Activated naive CD4-positive, alpha-beta T cell treated with anti-CD3 and anti-CD28 coated beads, Interleukin-2, amount 10 ng/mL, durations not matched to agents 7 days and 5 days (primary cell): ENCODE data around the gene ZDHHC7.
"Not testable (repeated sequence)": the region's sequence is repeated elsewhere in the genome, so short reads cannot be mapped to it uniquely, and the experiment has no call there.

Experiments used
- CTCF ChIA-PET: fragments of 350-600 bp; sonication (Branson Sonifier 250); formaldehyde crosslinking; loops from one replicate; lab custom pipeline; 2021; ENCODE audit warnings: antibody characterized with exemption; lab: Charles Lee
- DNase-seq: peaks from one replicate; pipeline ENCODE4 v3.0.0-alpha.2; 2020
- H3K27ac Mint-ChIP-seq: one replicate; pipeline ENCODE4 v1.8.0; 2021; ENCODE audit warnings: mild to moderate bottlenecking, moderate library complexity, mixed read lengths
- H3K27me3 Mint-ChIP-seq: one replicate; pipeline ENCODE4 v1.8.0; 2021; ENCODE audit warnings: mild to moderate bottlenecking, mixed read lengths
- H3K36me3 Mint-ChIP-seq: one replicate; pipeline ENCODE4 v1.8.0; 2021; ENCODE audit warnings: mixed read lengths
- H3K4me1 Mint-ChIP-seq: one replicate; pipeline ENCODE4 v1.8.0; 2021; ENCODE audit warnings: mixed read lengths
- H3K4me3 Mint-ChIP-seq: one replicate; pipeline ENCODE4 v1.8.0; 2021; ENCODE audit warnings: mild to moderate bottlenecking, moderate library complexity, mixed read lengths
- H3K9me3 Mint-ChIP-seq: one replicate; pipeline ENCODE4 v1.8.0; 2021; ENCODE audit warnings: mixed read lengths

ZDHHC7 gene

GRCh38 chr16:85036236-85037049, 25.1 kb upstream of the ZDHHC7 start:
- Mint-ChIP-seq H3K27ac (no peak overlapping the region), H3K9me3 (no peaks in the 10 kb centered on the region), H3K4me1 (peaks cover 2% of the 10 kb centered on the region), H3K4me3 (no peak overlapping the region), H3K36me3 (no peaks in the 10 kb centered on the region), H3K27me3 (peaks cover 4% of the 10 kb centered on the region)
- no peak for DNase-seq
- CTCF ChIA-PET, result no interaction called here

DNA sequence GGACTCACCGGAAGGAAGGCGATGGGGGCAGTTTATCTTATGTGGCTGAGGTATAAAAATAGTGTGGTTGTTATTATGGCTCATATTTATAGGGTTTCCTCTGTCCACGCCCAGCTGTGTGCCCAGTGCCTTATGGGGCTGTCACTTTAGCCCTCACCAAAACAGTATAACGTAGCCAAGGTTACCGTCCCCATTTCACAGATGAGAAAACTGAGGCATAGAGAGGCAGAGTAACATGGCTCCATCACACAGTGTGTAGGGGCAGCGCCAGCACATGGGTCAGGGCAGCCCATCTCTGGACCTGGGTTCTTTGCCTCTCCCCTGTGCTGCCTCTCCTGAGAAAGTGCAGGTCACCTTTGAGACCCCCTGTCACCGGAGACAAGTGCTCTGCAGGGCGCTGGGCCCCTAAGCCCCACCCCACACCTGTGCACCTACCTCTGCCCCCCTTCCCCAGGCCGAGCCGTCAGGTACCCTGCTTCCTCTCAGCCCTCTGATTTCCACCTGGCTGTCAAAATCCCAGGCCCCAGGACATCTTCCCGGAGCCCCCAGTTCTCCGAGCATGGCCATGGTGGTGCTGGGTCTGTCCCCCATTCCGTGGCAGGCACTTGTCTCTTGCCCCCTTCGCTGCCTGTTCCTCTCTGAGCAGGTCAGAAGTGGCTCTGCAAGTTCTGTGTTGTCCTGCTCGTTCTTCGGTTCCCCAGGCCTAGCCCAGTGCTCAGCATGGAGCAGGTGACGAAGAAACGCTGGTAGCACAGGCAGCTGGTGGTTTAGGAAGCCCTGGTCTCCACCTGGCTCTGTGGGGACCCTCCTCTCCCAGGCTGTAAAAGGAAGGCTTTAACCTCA, 23.5 kb upstream of the ZDHHC7 start:
- Mint-ChIP-seq H3K4me1 (peaks cover 6% of the 10 kb centered on the region), H3K9me3 (no peaks in the 10 kb centered on the region), H3K27ac (peak overlapping the region; percentile 52), H3K4me3 (no peak overlapping the region), H3K27me3 (peaks cover 4% of the 10 kb centered on the region), H3K36me3 (no peaks in the 10 kb centered on the region)
- no peak for DNase-seq
- CTCF ChIA-PET, result interaction anchor here (0.9 kb wide), 1 partner anchor 51 kb away, joined by 3 read pairs; no protein-coding TSS in a partner anchor

- DNase-seq, result no peak
- CTCF ChIA-PET, result no interaction called here
- no peaks in the 10 kb centered on the region for H3K9me3 Mint-ChIP-seq
- H3K4me3 Mint-ChIP-seq, result no peak overlapping the region
- no peaks in the 10 kb centered on the region for H3K36me3 Mint-ChIP-seq
- no peak overlapping the region for H3K27ac Mint-ChIP-seq
- peaks cover 2% of the 10 kb centered on the region for H3K27me3 Mint-ChIP-seq
- peaks cover 22% of the 10 kb centered on the region for H3K4me1 Mint-ChIP-seq
These were observed 21.8 kb upstream of the ZDHHC7 start for GRCh38 chr16:85033171-85033570.

DNA sequence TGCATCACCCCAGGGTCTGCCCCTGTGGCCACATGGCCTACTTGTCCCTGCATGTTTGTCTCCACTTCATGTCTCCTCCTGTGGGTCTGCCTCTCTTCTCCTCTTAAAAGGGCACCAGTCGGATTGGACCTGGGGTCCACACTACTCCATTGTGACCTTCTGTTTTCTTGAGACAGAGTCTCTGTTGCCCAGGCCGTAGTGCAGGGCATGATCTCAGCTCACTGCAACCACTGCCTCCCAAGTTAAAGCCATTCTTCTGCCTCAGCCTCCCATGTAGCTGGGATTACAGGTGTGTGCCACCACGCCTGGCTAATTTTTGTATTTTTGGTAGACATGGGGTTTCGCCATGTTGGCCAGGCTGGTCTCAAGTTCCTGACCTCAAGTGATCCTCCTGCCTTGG, 20.9 kb upstream of the ZDHHC7 start:
- peaks cover 29% of the 10 kb centered on the region for H3K4me1 Mint-ChIP-seq
- H3K4me3 Mint-ChIP-seq, H3K27me3 Mint-ChIP-seq, CTCF ChIA-PET, H3K36me3 Mint-ChIP-seq, DNase-seq, H3K9me3 Mint-ChIP-seq, H3K27ac Mint-ChIP-seq: not testable (repeated sequence)

- Mint-ChIP-seq H3K4me3 (no peak overlapping the region), H3K27ac (no peak overlapping the region)
These were observed 20.1 kb upstream of the ZDHHC7 start for GRCh38 chr16:85031451-85031850.

DNA sequence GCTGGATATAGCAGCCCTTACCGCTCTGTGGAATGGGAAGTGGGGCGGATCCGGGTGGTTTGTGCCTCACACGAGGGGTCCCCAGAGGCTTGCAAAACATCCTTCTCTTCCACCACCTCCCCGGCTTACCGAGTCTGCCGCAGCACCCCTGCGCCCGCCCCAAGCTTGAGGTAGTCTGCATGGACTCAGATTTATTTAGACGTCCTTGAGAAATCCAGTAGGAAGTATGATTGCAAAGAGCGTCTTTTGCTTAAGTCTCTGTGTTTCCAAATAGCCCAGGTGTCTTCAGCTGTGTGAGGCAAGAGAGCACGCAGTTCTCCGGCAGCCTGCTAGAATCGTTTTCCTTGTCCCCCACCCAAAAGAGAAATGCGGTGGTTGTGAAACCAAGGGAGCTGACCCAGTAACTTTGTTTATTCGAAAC, 18.7 kb upstream of the ZDHHC7 start:
- no peak for DNase-seq
- Mint-ChIP-seq H3K4me3 (no peak overlapping the region), H3K9me3 (no peaks in the 10 kb centered on the region), H3K36me3 (no peaks in the 10 kb centered on the region), H3K27ac (no peak overlapping the region), H3K27me3 (no peaks in the 10 kb centered on the region), H3K4me1 (peaks cover 42% of the 10 kb centered on the region)
- CTCF ChIA-PET, result no interaction called here

More at GRCh38 chr16:85031451-85031850, 20.1 kb upstream of the ZDHHC7 start:
- CTCF ChIA-PET, result interaction anchor here (0.9 kb wide), 2 partner anchors 34 to 55 kb away, joined by 3 to 4 read pairs; no protein-coding TSS in a partner anchor
- no peaks in the 10 kb centered on the region for H3K9me3 Mint-ChIP-seq
- no peaks in the 10 kb centered on the region for H3K36me3 Mint-ChIP-seq
- DNase-seq, result no peak
- peaks cover 36% of the 10 kb centered on the region for H3K4me1 Mint-ChIP-seq
- no peaks in the 10 kb centered on the region for H3K27me3 Mint-ChIP-seq

- peak overlapping the region; percentile 94 for H3K27ac Mint-ChIP-seq
- H3K9me3 Mint-ChIP-seq, result no peaks in the 10 kb centered on the region
- CTCF ChIA-PET, result no interaction called here
These were observed 18.1 kb upstream of the ZDHHC7 start for GRCh38 chr16:85029408-85029784.

GRCh38 chr16:85028685-85029407, 17.5 kb upstream of the ZDHHC7 start:
- peak; percentile 80 for DNase-seq
- Mint-ChIP-seq H3K27ac (peak overlapping the region; percentile 94), H3K27me3 (peaks cover 3% of the 10 kb centered on the region), H3K4me1 (peaks cover 42% of the 10 kb centered on the region), H3K9me3 (no peaks in the 10 kb centered on the region), H3K36me3 (no peaks in the 10 kb centered on the region), H3K4me3 (peak overlapping the region; percentile 87)
- CTCF ChIA-PET, result interaction anchor here (0.6 to 2.9 kb wide), 4 partner anchors 18 to 357 kb away, joined by 3 to 23 read pairs (median 4); no protein-coding TSS in a partner anchor

More at GRCh38 chr16:85029408-85029784, 18.1 kb upstream of the ZDHHC7 start:
- H3K4me3 Mint-ChIP-seq, result peak overlapping the region; percentile 87
- peaks cover 3% of the 10 kb centered on the region for H3K27me3 Mint-ChIP-seq
- no peaks in the 10 kb centered on the region for H3K36me3 Mint-ChIP-seq
- DNase-seq, result peak; percentile 61
- peaks cover 42% of the 10 kb centered on the region for H3K4me1 Mint-ChIP-seq

DNA sequence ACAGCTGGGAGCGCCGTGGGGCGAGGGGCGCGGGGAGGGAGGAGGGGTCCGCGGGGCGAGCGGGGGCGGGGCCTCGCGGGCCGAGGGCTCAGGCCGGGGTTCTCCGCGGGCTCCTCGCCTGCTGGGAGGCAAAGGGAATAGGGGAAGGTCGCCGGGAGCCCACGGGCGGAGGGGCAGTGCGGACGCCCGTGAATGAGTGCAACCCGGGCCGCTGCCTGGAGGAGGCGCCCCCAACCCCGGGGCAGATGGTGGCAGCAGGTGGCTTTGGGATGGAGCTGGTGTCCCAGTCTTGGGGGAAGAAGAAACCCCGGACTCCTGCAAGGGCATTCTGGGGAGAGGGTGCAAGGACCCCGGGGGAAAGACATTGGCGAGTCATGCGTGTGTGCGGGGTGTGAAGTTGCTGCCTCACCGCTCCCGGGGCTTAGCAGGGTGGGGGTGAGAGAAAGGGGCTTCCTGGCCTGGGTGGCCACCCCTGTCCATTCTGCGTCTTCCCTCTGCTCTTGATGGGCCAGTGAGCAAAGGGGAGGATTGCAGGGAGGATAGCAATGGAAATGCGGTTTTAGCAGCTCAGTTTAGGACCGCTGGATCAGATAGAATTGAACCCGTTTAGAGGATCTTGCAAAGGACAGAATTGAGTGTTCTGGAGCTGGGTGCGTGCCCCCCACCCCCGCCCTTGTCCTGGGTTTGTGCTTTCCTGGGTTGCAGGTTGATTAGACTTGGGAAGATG, 16.8 kb upstream of the ZDHHC7 start:
- Mint-ChIP-seq H3K9me3 (no peaks in the 10 kb centered on the region), H3K27ac (peak overlapping the region; percentile 94), H3K4me3 (peak overlapping the region; percentile 87), H3K4me1 (peaks cover 42% of the 10 kb centered on the region), H3K36me3 (no peaks in the 10 kb centered on the region), H3K27me3 (peaks cover 3% of the 10 kb centered on the region)
- DNase-seq, result no peak
- CTCF ChIA-PET, result interaction anchor here (0.6 to 2.9 kb wide), 5 partner anchors 12 to 58 kb away, joined by 3 to 23 read pairs (median 4); no protein-coding TSS in a partner anchor

DNA sequence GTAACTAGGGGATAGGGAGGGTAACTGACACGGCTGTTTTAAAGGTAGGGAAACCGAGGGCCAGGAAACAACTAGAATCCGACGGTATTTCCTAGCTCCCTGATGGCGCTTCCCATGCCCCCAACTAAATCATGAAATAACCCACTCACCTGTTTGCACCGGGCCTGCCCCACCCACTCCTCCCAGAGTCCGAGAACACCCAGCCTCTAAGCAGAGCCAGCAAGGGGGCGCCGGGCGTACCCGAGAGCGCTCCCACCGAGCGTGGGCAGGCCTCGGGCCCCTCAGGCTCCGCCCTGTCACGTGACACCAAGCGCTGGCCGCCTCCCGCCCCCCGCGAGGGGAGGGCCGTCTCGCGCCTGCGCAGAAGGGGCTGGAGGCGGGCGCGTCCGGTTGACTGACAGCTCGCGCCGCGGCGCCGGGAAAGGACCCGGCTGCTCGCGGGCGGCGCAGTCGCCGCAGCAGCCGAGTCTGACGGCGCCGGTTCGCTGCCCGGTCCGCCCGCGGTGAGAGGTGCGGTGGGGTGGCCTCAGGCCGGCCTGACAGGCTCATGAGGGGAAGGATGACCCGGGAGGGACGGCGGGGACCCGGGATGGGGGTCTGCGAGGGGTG, 16.1 kb upstream of the ZDHHC7 start, which contains the start of gene KIAA0513:
Gene KIAA0513 (plus strand): TSS at position 447 of the 609 bp plus-strand sequence. CDS start 39,277 bp downstream, outside the sequence.
- CTCF ChIA-PET, result interaction anchor here (0.6 to 2.9 kb wide), 5 partner anchors 12 to 59 kb away, joined by 3 to 23 read pairs (median 4); no protein-coding TSS in a partner anchor
- peak within 1 kb of the TSS; percentile 94 for H3K27ac Mint-ChIP-seq
- H3K4me1 Mint-ChIP-seq, result peaks cover 42% of the 10 kb centered on the region
- H3K4me3 Mint-ChIP-seq, result peak within 1 kb of the TSS; percentile 87
- no peaks in the 10 kb centered on the region for H3K9me3 Mint-ChIP-seq
- no peaks in the 10 kb centered on the region for H3K36me3 Mint-ChIP-seq
- peak; percentile 96 for DNase-seq
- H3K27me3 Mint-ChIP-seq, result peaks cover 3% of the 10 kb centered on the region

- DNase-seq, result no peak
- H3K36me3 Mint-ChIP-seq, result no peaks in the 10 kb centered on the region
- peaks cover 42% of the 10 kb centered on the region for H3K4me1 Mint-ChIP-seq
- CTCF ChIA-PET, result interaction anchor here (0.7 to 2.9 kb wide), 4 partner anchors 29 to 72 kb away, joined by 3 to 23 read pairs (median 4); no protein-coding TSS in a partner anchor
- H3K4me3 Mint-ChIP-seq, result peak overlapping the region; percentile 87
- peaks cover 6% of the 10 kb centered on the region for H3K27me3 Mint-ChIP-seq
- H3K9me3 Mint-ChIP-seq, result no peaks in the 10 kb centered on the region
- no peak overlapping the region for H3K27ac Mint-ChIP-seq
These were observed 15.4 kb upstream of the ZDHHC7 start for GRCh38 chr16:85026703-85027102.

DNA sequence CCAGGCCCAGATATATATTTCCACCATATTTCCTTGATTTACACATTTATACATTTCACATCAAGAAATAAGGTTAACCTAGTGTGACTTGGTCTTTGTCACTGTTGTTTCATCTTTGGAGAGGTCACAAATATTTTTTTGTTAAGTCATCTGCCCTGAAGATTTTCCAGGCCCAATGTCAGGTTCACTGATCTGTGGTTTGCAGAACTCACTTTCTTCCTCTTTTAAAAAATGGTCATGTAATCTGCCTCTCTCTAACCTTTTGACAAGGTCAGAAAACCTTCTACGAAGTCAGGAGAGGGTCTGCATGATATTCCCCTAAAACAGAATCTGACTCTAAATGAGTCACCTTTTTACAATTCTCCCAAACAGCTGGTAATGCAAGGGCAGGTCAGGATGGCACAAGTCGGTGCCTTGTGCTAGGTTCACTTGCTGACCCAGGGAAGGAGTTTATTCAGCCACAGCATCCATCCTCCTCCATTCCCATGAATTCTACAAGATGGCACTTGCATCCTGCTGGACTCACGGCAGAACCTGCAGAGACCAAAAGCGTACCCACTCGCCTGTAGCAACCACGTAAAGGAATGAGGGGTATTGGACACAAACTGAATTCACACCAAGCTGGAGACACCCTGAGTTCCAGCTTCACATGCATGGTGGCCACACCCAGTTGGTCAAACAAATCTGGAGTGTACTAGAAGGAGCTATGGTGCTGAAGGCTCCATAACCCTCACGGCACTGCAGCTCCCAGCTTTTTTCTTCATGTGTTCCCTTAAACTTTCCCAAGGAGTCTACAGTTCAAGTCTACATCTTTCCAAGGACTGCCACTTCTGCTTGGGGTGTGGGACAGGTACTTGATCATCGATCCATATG, 14.7 kb upstream of the ZDHHC7 start:
- Mint-ChIP-seq H3K4me1 (peaks cover 40% of the 10 kb centered on the region), H3K27ac (no peak overlapping the region), H3K36me3 (no peaks in the 10 kb centered on the region), H3K27me3 (peaks cover 11% of the 10 kb centered on the region), H3K9me3 (no peaks in the 10 kb centered on the region), H3K4me3 (peak overlapping the region; percentile 87)
- no peak for DNase-seq
- CTCF ChIA-PET, result interaction anchor here (0.7 to 2.9 kb wide), 2 partner anchors 61 to 71 kb away, joined by 3 to 23 read pairs; no protein-coding TSS in a partner anchor
